ENCODE results near the gene FAM168A.

- TF ChIP-seq EHMT2 (IDR thresholded peaks at IDR 0.05; ENCODE audit: low read depth), result no peak
- TF ChIP-seq, protein P1, sequence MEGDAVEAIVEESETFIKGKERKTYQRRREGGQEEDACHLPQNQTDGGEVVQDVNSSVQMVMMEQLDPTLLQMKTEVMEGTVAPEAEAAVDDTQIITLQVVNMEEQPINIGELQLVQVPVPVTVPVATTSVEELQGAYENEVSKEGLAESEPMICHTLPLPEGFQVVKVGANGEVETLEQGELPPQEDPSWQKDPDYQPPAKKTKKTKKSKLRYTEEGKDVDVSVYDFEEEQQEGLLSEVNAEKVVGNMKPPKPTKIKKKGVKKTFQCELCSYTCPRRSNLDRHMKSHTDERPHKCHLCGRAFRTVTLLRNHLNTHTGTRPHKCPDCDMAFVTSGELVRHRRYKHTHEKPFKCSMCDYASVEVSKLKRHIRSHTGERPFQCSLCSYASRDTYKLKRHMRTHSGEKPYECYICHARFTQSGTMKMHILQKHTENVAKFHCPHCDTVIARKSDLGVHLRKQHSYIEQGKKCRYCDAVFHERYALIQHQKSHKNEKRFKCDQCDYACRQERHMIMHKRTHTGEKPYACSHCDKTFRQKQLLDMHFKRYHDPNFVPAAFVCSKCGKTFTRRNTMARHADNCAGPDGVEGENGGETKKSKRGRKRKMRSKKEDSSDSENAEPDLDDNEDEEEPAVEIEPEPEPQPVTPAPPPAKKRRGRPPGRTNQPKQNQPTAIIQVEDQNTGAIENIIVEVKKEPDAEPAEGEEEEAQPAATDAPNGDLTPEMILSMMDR (IDR thresholded peaks at IDR 0.05), result no peak
- no peak for TF ChIP-seq MAX (IDR thresholded peaks at IDR 0.05)
- no peak for TF ChIP-seq MAZ (IDR thresholded peaks at IDR 0.05; ENCODE audit: borderline replicate concordance, low read depth, low read length)
- TF ChIP-seq EP300 (IDR thresholded peaks at IDR 0.05), result no peak
- TF ChIP-seq ESRRA (IDR thresholded peaks at IDR 0.05; ENCODE audit: borderline replicate concordance, low read length), result no peak
- no peak for TF ChIP-seq RNF2 (IDR thresholded peaks at IDR 0.05; ENCODE audit: borderline replicate concordance, low read depth)
- TF ChIP-seq MYC (IDR thresholded peaks at IDR 0.05; ENCODE audit: borderline replicate concordance, low read length), result no peak
- no peak for TF ChIP-seq MAFK (IDR thresholded peaks at IDR 0.05; ENCODE audit: partially characterized antibody)
- TF ChIP-seq, protein P2, sequence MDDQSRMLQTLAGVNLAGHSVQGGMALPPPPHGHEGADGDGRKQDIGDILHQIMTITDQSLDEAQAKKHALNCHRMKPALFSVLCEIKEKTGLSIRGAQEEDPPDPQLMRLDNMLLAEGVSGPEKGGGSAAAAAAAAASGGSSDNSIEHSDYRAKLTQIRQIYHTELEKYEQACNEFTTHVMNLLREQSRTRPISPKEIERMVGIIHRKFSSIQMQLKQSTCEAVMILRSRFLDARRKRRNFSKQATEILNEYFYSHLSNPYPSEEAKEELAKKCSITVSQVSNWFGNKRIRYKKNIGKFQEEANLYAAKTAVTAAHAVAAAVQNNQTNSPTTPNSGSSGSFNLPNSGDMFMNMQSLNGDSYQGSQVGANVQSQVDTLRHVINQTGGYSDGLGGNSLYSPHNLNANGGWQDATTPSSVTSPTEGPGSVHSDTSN (IDR thresholded peaks at IDR 0.05), result no peak
- TF ChIP-seq POLR2A (IDR thresholded peaks at IDR 0.05; ENCODE audit: low read length), result no peak
- no peak; the same call in 1 of the 2 replicates for TF ChIP-seq POLR2AphosphoS2 (conservative IDR thresholded peaks at IDR 0.05; ENCODE audit: low read length)
- TF ChIP-seq CEBPB (IDR thresholded peaks at IDR 0.05), result no peak
Observed at GRCh38 chr11:73398132-73398526, 199.8 kb downstream of the FAM168A start.

Data from A549 (cell line).